ENCODE data around the gene MPRIP.
"Not testable (repeated sequence)": the region's sequence is repeated elsewhere in the genome, so short reads cannot be mapped to it uniquely, and the experiment has no call there.

The MPRIP gene

GRCh38 chr17:17013828-17014747 is 28.2 kb upstream of the MPRIP start:
- not testable (repeated sequence) for DNase-seq (ENCODE audit: low read depth in 2 of 2)

DNA sequence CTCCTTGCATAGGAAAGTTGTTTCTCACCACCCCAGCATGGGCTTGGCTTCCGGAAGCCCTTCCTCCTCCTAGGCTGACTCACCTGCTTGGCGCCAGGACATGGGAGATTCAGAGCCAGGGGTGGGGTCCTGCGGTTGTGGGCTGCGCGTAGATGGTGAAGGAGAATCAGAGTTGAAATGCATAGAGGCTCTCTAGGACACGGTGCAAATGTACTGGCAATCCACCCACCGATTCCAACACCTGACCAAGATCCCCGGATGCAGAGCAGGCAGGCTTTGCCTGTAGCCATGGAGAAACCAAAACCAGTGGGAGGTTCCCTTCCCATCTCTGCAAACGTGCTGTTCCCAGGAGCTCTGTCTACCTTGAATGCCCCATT is 27.5 kb upstream of the MPRIP start:
- DNase-seq (ENCODE audit: low read depth in 2 of 2) = not testable (repeated sequence)

DNA sequence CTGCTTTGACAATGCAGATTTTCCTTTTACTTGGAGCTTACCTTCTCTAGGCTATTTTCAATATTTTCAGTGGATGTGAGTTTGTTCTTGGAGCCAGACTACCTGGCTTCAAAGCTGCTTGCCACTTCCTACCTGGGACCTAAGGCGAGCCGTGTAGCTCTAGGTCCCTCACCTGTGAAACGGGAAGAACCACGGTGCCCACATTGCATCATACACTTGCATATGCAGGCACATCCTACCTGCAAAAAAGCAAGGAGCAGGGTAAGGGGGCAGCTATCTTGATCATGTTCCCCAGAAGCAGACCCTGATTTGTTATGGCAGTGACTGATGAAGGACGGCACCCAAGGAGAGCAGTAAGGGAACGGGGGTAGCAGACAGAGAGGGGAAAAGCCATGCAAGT is 27.0 kb upstream of the MPRIP start:
- no peak for DNase-seq (ENCODE audit: low read depth in 2 of 2)

DNA sequence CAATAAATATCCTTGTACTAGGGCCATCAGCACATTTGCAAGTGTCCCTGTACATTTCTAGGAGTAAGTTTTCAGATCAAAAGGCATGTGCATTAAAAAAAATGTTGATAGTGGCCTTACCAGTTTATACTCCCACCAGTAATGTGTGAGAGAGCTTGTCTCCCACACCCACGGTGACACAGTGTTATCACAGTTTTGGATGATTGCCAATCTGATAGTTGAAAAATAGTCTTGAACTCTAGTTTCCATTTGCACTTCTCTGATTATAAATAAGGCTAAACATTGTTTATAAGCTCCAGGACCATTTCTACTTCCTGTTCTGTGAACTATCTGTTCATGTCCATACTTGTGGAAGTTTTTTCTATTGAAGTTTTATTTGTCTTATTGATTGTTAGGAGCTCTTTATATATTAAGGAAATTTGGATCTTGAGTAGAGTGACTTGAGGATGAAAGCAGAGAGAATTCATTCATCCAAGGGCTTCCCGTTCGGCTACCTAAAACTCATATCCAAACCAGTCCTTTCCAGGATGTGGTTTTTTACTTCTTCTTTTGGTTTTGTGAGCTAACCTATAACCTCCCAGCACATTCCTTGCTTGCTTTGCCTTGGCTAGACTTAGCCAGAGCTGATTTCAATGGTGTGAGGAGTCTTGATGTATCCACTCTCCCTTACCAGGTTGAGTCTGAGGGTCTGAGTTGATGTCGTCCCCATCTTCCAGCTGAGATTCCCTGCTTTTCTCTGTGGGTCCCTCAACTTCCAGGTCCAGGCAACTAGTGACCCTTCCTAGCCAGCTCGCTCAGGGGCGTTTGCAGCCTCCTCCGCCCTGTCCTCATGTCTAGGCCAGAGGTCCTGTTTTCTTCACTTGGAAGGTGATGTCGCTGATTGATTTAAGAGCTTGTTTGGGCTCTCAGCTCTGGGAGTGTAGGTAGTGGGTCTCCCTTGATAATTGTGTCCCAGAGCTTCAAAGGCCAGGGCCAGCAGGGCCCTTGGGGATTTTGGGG is 25.8 kb upstream of the MPRIP start:
- DNase-seq (ENCODE audit: low read depth in 2 of 2) = not testable (repeated sequence)

- no peak for DNase-seq (ENCODE audit: low read depth in 2 of 2)
Observed at GRCh38 chr17:17017343-17018014, 24.8 kb upstream of the MPRIP start.

DNA sequence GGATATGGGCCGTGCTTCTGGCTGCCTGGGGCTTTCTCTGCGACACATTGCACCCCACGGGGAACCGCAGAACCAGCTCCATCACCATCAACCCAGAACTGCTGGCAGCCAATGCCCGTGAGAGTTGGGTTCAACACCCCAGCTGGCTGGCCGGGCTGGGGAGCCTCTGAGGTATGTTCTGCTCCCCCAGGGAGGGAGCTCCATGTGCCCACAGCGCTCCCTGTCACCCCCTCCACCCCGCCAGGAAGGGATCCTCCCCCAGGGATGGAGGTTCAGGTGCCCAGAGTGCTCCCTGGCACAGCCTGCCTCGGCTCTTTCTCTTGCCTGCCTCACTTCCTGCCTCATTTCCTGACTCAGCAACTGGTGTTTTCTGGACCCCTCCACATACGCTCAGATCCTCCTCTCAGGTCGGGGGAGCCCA is 24.2 kb upstream of the MPRIP start:
- no peak for DNase-seq (ENCODE audit: low read depth in 2 of 2)

DNA sequence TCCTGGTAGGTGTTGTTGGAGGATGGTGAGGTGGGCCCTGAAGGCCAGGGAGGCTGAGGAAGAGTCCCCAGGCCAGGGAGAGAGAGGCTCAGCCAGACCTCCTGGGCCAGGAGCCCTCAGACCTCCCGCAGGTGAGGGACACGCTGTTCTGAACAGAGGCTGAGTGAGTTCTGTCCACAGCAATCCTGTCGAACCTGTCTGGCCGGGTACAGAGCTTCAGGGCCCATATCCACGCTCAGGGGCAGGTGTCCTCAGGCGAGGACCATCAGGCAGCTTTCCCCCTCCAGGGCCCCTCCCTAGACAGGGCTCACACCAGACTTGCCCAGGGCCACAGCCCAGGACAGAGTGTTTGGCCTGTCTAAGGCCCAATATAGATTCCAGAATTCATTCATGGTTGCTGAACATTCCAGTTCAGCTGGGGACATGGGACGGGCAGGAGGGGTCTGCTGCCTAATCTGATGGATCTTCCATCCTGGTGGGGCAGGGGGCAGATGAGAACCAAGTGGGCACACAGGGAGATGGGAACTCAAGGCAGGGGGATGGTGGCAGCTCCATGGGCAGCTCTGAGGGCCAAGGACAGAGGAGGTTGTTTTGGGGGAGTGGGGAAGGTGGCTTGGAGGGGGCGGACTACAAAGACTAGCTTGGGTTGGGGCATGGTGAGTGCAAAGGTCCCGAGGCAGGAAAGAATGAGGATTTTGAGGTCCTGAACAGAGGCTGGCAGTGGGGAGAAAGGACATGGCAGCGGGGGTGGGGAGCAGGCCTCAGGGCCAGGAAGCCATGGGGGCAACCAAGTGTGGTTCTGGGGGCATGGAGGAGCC is 23.4 kb upstream of the MPRIP start:
- DNase-seq (ENCODE audit: low read depth in 2 of 2) = no peak

GRCh38 chr17:17019430-17019762 is 22.9 kb upstream of the MPRIP start:
- DNase-seq (ENCODE audit: low read depth in 2 of 2) = no peak

DNA sequence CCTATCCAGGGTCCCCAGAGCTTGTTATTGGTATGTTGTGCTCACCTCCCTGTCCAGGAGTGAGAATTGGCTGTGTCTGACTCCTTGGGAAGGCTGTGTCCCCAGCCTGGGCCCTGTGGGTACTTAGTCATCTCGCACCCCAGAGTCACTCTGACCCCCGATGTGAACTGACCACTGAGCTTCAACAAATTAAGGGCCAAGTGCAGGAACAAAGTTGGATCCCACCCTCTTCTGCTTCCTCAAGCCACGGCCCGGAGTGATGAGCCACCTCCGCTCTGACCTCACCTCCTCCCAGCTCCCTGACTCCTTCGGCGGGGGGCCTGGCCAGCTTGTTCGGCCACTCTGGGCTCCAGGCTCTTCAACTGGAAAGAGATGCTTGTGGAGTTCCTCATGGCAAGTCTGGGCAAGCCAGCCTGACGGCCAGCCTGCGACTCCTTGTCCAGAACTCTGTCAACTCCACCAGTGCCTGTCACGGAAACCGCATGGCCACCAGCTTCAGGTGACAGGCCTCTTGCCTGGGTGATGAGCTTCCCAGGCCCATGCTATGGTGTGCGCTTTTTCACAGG is 22.3 kb upstream of the MPRIP start:
- DNase-seq (ENCODE audit: low read depth in 2 of 2) = no peak

- no peak for DNase-seq (ENCODE audit: low read depth in 2 of 2)
Observed at GRCh38 chr17:17020821-17021193, 21.4 kb upstream of the MPRIP start.

DNA sequence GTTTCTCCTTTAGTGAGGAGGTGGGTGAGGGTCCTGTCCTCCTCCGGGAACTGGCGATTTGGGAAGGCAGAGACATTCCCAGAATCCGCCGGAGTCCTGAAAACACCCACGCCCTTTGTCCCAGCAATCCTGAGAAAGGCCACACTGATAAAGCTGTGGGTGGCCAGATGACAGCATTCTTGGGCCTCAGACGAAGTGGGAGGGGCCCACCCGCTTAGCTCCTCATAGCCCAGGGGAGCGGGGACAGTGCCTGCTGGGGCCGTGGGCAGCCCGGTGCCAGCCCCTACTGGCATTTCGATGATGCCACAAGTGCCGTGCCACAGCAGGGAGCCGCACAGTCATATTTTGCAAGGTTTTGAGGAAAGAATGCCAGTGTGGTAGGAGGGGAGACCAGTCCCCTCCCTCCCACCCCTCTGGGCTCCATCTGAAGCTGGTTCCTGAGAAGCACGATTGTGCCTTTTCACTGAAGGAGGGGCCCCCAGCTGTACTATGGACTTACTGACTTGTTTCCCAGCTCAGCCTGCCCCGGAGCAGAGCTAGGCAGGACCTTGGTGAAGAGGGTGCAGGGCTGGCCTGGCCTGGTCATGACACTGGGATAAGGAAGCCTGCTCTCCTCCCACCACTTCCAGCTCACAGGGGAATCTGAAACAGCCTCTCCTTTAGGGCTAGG is 20.9 kb upstream of the MPRIP start:
- DNase-seq (ENCODE audit: low read depth in 2 of 2) = no peak

- DNase-seq (ENCODE audit: low read depth in 2 of 2) = no peak
Observed at GRCh38 chr17:17022011-17022410, 20.2 kb upstream of the MPRIP start.

GRCh38 chr17:17022456-17022855 is 19.8 kb upstream of the MPRIP start:
- DNase-seq (ENCODE audit: low read depth in 2 of 2) = no peak

DNA sequence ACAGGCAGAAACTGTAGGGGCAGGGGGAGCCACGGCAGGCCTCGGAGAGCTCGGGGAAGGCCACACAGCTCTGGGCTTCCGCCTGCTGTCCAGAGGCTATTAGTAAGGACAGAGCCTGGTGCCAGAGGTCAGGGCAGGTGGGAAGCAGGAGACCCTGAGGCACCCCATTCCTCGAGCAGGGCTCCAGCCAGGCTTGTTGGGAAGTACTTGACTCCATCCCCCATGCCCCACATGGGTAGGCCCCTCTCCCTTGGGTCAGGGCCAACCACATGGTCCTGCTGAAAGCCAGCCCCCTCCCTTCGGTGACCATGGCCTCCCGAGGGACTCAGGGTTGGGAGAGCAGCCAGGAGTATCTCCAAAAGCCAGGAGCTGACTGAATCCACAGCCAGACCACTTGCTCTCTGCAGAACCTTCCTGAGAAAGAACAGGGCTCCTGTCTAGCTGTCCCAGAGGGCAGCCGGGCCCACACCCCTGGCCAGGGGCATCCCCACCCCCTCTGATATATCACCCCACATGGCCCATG is 17.4 kb upstream of the MPRIP start:
- no peak for DNase-seq (ENCODE audit: low read depth in 2 of 2)

- DNase-seq (ENCODE audit: low read depth in 2 of 2) = no peak
Observed at GRCh38 chr17:17025621-17026020, 16.6 kb upstream of the MPRIP start.

GRCh38 chr17:17026163-17026562 is 16.1 kb upstream of the MPRIP start:
- DNase-seq (ENCODE audit: low read depth in 2 of 2) = no peak

GRCh38 chr17:17027442-17028058 is 14.7 kb upstream of the MPRIP start:
- no peak for DNase-seq (ENCODE audit: low read depth in 2 of 2)

- DNase-seq (ENCODE audit: low read depth in 2 of 2) = no peak
Observed at GRCh38 chr17:17028059-17028877, 14.0 kb upstream of the MPRIP start.
